Stimulated activated naive CD4-positive, alpha-beta T cell (primary cell): ENCODE results near the gene ALG12.
"Not testable (repeated sequence)": the region's sequence is repeated elsewhere in the genome, so short reads cannot be mapped to it uniquely, and the experiment has no call there.

Experiments used
- DNase-seq, 6 experiments: peaks; one replicate each; lab custom pipeline; 2025; lab: John Stamatoyannopoulos, UW

ALG12 gene

DNA sequence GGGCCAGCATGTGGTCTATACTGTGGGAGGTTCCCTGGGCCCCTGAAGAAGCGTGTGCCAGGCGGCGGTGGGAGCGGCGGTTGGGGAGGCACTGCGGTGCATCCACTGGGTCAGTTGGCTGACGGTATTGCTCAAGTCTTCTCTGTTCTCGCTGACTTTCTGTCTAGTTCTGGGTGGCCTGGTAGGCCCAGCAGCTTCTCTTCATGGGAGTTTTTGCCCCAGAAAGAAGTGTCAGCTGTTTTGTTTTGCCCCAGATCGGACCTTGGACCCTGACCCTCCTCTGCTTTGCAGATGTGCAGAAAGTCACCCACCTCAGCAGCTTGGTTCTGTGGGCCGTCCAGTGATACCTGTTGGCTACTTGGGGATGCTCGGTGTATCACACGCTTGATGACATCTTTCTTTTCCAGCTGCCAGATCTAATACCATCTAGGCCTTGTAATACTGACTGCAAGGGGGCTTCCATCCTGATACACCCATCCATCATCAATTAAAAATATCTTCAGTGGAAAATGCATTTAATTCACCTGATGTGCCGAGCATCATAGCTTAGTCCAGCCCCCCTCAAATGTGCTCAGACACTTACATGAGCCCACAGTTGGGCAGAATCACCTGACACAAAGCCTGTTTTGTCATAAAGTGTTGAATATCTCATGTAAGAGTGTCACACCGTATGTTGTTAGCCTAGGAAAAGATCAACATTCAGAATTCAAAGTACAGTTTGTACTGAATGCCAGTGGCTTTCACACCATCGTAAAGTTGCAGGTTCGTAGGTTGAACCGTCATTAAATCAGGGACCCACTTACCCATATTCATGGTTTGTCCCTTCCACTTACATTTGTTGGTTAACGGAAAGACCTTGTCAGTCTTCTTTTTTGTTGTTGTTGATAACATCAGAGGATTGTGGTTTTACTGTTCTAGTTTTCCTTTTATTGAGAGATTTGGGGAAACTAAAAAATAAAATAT lies 50.7 kb downstream of the ALG12 start:
- DNase-seq, result no peak

DNA sequence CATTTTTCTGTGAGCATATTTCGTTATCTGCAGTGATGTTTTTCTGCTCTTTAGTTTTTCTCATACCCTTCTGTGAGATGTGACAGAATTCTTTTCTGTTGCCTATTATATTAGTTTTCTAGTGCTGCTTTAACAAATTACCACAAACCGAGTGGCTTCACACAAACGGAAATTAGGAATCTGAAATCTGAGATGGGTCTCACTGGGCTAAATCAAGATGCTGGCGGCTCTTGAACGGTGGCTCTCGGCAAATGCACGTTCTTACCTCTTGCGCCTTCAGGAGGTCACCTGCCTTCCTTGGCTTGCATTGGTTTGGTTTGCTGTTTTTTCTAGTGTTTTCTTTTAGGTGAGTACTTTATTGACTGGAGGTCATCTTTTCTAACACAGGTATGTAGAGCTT lies 51.6 kb downstream of the ALG12 start:
- DNase-seq, result no peak

GRCh38 chr22:49866134-49866533 lies 52.1 kb downstream of the ALG12 start:
- no peak for DNase-seq

GRCh38 chr22:49865156-49865555 lies 53.1 kb downstream of the ALG12 start:
- no peak for DNase-seq

- DNase-seq, result no peak
These were observed 54.3 kb downstream of the ALG12 start for GRCh38 chr22:49863931-49864330.

DNA sequence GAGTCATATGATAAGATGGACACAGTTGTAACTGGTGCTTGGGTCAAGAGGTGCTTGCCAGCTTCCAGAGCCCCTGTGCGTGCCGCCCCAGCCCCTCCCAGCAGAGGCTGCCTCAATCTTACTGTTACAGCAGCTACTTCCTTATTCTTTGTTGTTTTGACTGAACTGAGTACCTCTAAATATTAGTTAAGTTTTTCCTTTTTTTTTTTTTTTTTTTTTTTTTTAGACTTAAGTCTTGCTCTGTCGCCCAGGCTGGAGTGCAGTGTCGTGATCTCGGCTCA lies 55.8 kb downstream of the ALG12 start:
- DNase-seq, result no peak

DNA sequence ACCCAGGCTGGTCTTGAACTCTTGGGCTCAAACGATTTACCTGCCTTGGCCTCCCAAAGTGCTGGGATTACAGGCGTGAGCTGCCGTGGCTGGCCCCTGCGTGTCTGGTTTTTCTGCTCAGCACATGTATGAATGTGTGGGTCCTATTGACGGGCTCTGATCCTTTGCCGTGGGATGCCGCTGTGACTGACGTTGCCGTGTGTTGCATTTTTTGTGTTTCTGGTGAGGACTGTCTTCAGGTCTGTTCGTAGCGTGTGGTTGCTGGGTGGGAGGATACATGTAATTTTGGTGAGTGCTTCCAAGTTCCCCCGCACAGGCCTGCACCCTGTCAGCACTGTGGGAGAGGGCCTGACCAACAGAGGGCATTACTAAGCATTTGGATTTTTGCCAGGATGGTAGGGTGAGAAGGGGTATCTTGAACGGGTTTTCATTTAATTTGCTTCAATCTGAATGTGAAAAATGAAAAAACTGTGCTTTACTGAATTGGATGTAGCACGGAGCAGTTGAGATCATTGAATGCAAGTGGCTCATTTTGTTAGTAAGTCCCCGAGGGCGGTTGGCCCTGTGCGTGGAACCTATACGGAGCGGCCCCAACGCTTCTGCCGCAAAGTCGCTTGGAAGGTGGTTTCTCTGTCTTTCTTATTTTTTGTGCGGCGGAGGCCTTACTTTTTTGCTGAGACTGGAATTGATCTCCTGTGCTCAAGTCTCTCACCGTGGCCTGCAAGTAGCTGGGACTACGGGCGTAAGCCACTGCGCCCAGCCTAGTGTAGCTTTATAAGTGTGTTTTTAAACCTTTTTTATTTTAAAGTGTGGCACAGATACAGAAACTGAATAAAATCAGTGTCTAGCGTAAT lies 56.4 kb downstream of the ALG12 start:
- DNase-seq, result no peak

DNA sequence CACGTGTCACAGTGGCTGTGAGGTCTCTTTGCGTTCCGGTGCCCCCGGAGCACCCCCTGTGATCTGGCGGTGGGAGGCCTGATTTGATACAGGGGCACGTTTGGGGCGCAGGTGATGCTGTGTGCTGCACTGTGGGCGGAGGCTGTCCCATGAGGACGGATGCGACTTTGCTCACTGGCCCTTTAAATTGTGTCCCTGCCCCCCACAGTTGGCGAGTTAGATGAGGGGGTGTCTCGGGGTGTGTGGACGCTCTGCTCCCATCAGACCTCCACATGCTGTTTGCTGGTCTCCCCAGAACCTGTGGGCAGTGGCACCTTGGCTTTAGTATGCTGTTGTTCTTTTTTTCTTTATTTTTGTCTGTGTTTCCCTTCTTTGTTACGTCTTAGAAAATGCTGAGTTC lies 59.4 kb downstream of the ALG12 start:
- DNase-seq, result no peak

GRCh38 chr22:49856766-49857618 lies 61.2 kb downstream of the ALG12 start:
- no peak for DNase-seq

- DNase-seq, result no peak
These were observed 61.9 kb downstream of the ALG12 start for GRCh38 chr22:49856343-49856742.

DNA sequence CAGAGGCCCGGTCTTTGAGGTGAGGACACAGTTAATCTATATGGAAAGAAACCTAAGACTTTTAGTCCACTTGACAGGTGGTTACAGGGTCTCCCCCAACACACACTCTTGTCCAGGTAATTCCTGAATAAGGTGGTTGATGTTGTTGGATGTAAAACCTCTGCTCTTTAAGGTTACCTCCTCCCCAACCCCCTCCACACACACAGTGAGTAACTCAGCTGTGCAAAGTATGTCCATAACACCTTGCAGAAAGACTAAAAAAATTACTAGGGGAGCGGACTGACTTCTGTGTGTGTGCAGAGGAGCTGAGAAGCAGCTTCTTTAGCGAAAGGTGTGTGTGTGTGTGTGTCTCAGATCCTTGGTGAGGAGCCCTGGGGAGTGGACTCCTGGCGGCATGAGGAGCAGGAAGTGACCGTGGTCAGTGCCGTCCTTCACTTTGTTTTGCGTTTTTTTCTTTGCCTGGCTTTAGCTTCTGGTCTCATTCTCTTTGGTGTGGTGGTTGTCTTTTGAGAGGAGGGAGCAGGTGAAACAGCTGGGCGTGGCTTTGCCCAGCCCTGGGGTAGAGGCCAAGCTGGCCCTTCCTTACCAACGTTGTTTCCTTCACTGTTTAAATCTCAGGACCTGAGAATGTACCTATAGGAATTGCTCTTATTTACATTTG lies 62.9 kb downstream of the ALG12 start:
- DNase-seq, result peak in 3 of 6 experiments; percentile 23 to 41 (median 29)

GRCh38 chr22:49853981-49854831 lies 64.0 kb downstream of the ALG12 start:
- peak in 4 of 6 experiments; percentile 20 to 58 (median 32) for DNase-seq

DNA sequence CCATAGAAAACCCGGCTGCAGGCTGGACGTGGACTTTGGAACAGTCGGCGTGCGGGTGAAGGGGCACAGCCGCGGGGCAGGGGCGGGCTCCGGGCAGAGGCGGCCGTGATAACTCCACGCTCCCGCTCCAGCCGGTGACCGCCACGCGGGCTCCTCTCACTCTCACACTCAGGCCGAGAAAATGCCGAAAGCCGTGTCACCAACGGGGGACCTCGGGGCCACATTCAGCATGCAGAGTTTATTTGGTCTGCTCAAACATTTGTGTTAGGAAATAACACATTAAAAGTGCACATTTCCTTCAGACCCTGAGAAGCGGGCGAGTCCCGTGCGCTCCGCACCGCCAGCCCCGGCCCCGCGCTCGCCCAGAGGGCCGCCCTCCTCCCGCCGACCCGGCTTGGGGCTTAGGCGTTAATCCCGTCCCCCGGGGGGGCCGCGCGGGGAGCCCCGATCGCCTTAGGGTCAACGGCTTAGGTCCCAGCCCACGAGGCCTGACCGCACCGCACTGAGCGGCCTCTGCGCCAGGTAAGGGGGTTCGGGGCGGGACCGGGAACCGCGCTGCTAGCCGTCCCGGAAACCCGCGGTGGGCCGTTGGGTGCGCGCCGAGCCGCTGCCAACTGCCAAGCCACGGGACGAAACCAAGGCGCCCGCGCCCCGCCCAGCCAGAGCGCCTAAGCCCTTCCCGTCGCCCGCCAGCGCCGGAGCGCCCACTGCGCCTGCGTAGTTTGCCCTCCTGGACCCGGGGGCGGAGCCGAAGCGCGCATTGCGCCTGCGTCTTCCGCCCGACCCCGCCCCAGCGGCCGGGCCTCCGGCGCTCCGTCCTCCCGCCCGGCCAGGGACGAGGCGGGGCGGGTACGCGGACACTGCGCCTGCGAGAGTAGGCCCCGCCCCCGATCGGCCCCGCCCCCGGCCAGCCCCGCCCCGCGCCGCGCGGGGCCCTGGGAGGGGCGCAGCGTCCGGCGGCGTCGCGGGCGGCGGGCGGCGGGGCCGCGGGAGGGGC lies 65.0 kb downstream of the ALG12 start, which contains the start of gene ZBED4:
Gene ZBED4, plus strand, starts transcription at position 947 of the 997 bp plus-strand sequence. CDS start 29,819 bp downstream, outside the sequence.
- DNase-seq, result peak; percentile 90 to 98 (median 94)

DNA sequence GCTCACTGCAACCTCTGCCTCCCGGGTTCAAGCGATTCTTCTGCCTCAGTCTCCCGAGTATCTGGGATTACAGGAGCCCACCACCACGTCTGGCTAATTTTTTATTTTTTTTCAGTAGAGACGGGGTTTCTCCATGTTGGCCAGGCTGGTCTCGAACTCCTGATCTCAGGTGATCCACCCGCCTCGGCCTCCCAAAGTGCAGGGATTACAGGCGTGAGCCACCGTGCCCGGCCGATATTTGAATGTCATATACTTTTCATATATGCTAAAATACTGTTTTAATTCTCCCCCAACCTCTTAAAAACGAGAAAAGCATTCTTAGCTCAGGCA lies 65.7 kb downstream of the ALG12 start:
- not testable (repeated sequence) for DNase-seq

- DNase-seq, result no peak
These were observed 67.1 kb downstream of the ALG12 start for GRCh38 chr22:49850959-49851802.
